ENCODE results near the gene PCBD1. TPM values are rescaled to one million over a fixed set of nuclear protein-coding genes. Genes with fewer than 3 reads are reported as not detected.

Gene PCBD1
- total and polyA plus RNA-seq, 3 donors from 2014 or later: 49.6 to 71.2 (median 61.9) TPM

DNA sequence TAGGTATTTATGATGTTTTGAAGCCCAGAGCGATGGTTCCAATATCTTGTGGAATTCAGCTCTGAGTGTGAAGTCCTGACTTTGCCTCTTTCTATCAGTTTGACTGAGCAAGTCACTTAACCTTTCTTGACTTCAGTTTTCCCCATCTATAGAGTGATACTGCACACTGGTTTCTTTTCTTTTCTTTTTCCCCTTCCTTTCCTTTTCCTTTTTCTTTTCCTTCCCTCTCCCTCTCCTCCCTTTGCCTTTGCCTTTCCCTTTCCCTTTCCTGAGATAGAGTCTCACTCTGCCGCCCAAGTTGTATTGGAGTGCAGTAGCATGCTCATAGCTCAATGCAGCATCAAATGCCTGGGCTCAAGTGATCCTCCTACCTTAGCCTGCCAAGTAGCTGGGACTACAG is 52.0 kb downstream of the PCBD1 start:
- no peaks in the 10 kb centered on the region for H3K36me3 ChIP-seq (ENCODE audit: low read depth, missing control alignments)
- TF ChIP-seq POLR2A (IDR thresholded peaks at IDR 0.05): no peak
- TF ChIP-seq, protein P1, sequence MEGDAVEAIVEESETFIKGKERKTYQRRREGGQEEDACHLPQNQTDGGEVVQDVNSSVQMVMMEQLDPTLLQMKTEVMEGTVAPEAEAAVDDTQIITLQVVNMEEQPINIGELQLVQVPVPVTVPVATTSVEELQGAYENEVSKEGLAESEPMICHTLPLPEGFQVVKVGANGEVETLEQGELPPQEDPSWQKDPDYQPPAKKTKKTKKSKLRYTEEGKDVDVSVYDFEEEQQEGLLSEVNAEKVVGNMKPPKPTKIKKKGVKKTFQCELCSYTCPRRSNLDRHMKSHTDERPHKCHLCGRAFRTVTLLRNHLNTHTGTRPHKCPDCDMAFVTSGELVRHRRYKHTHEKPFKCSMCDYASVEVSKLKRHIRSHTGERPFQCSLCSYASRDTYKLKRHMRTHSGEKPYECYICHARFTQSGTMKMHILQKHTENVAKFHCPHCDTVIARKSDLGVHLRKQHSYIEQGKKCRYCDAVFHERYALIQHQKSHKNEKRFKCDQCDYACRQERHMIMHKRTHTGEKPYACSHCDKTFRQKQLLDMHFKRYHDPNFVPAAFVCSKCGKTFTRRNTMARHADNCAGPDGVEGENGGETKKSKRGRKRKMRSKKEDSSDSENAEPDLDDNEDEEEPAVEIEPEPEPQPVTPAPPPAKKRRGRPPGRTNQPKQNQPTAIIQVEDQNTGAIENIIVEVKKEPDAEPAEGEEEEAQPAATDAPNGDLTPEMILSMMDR (IDR thresholded peaks at IDR 0.05): no peak
- H3K27me3 ChIP-seq: no peaks in the 10 kb centered on the region
- no peak overlapping the region for H3K4me3 ChIP-seq
- H3K9me3 ChIP-seq: no peaks in the 10 kb centered on the region
- no peak for DNase-seq
- peaks cover 17% of the 10 kb centered on the region for H3K4me1 ChIP-seq
- no peak overlapping the region for H3K27ac ChIP-seq
- intact Hi-C loops (cut with DNase I; ENCODE audit: low total_unique reads): no loop called here
- WGBS, 2 donors: 95% methylated on average over 2 of the region's 2 CpGs

- no peaks in the 10 kb centered on the region for H3K27me3 ChIP-seq
- H3K4me1 ChIP-seq: peaks cover 17% of the 10 kb centered on the region
- 80 to 85% methylated on average over 7 of the region's 7 CpGs for WGBS, 2 donors
- no peak overlapping the region for H3K4me3 ChIP-seq
- H3K9me3 ChIP-seq: no peaks in the 10 kb centered on the region
- H3K27ac ChIP-seq: no peak overlapping the region
- intact Hi-C loops (cut with DNase I; ENCODE audit: low total_unique reads): no loop called here
- no peaks in the 10 kb centered on the region for H3K36me3 ChIP-seq (ENCODE audit: low read depth, missing control alignments)
- no peak for DNase-seq
- TF ChIP-seq, protein P1 (IDR thresholded peaks at IDR 0.05): no peak
- no peak for TF ChIP-seq POLR2A (IDR thresholded peaks at IDR 0.05)
Measured at GRCh38 chr10:70834441-70835151, 53.8 kb downstream of the PCBD1 start.

DNA sequence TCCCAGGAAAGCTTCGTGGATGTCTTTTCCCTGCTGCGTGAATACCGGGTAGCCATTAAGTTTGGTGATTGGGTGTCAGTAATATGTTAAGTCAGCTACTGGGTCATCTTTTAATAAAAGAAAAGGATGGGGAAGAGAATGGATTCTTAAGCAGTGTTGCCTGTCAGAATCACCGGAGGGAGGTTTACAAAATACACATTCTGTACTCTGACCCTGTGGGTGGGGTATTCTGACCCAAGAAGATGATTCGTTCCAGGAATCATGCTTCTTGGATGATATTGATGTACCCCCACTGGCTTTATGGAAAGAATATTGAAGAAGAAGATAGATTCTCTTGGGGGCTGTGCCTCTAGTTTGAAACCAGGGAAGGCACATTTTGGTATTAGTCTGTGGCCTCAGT is 54.3 kb downstream of the PCBD1 start:
- no peak overlapping the region for H3K27ac ChIP-seq
- TF ChIP-seq, protein P1 (IDR thresholded peaks at IDR 0.05): no peak
- TF ChIP-seq POLR2A (IDR thresholded peaks at IDR 0.05): no peak
- H3K9me3 ChIP-seq: no peaks in the 10 kb centered on the region
- H3K4me3 ChIP-seq: no peak overlapping the region
- DNase-seq: no peak
- 80 to 81% methylated on average over 5 of the region's 5 CpGs for WGBS, 2 donors
- intact Hi-C loops (cut with DNase I; ENCODE audit: low total_unique reads): no loop called here
- H3K27me3 ChIP-seq: no peaks in the 10 kb centered on the region
- H3K4me1 ChIP-seq: peaks cover 18% of the 10 kb centered on the region
- H3K36me3 ChIP-seq (ENCODE audit: low read depth, missing control alignments): no peaks in the 10 kb centered on the region

DNA sequence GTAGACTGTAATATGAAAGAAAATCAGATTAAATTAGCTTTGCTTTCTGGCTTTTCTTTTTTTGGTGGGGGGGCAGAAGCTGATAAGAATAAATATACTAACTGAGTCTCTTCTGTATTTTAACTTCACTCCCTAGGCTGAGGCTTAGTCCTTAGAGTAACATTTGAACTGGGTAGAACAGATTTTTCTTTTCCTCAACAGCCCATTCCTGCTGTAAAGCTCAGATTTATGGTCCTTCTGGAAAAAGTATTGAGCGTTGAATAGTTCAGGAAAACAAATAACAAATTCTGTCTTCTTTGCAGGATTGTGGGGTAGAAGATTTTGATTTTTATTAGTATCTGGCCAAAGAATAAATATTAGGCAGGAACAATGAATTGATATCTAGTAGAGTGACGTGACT is 54.8 kb downstream of the PCBD1 start:
- DNase-seq: no peak
- Histone ChIP-seq H3K36me3 (ENCODE audit: low read depth, missing control alignments) (no peaks in the 10 kb centered on the region), H3K4me1 (peaks cover 21% of the 10 kb centered on the region), H3K4me3 (no peak overlapping the region), H3K27ac (no peak overlapping the region), H3K27me3 (no peaks in the 10 kb centered on the region), H3K9me3 (no peaks in the 10 kb centered on the region)
- WGBS, 2 donors: 83 to 87% methylated on average over 2 of the region's 2 CpGs
- intact Hi-C loops (cut with DNase I; ENCODE audit: low total_unique reads): no loop called here
- no peak for TF ChIP-seq POLR2A (IDR thresholded peaks at IDR 0.05)
- TF ChIP-seq, protein P1 (IDR thresholded peaks at IDR 0.05): no peak

Other genes starting within 250 kb of the PCBD1 start
- under 1 TPM; 0.63 to 0.93 TPM for gene ADAMTS14, start 216.1 kb downstream of the PCBD1 start, total RNA-seq
- 0.90 TPM for gene ADAMTS14, start 216.1 kb downstream of the PCBD1 start, polyA plus RNA-seq (ENCODE audit: insufficient read depth, low read depth, low replicate concordance)
- 10 to 100 TPM in 1 of 2 donors, 1 to 10 TPM in 1; 8.4 to 19.1 TPM for gene TBATA, start 103.2 kb downstream of the PCBD1 start, total RNA-seq
- gene TBATA, start 103.2 kb downstream of the PCBD1 start, polyA plus RNA-seq (ENCODE audit: insufficient read depth, low read depth, low replicate concordance): 34.6 TPM
- gene SGPL1, start 72.6 kb downstream of the PCBD1 start, total RNA-seq: 10 to 100 TPM; 64.2 to 70.1 TPM
- 38.5 TPM for gene SGPL1, start 72.6 kb downstream of the PCBD1 start, polyA plus RNA-seq (ENCODE audit: insufficient read depth, low read depth, low replicate concordance)

All from testis (tissue), 3 donors.